ENCODE results near the gene EVX1.

GRCh38 chr7:27239387-27240014 lies 3.1 kb upstream of the EVX1 start:
- TF ChIP-seq CTCF (conservative IDR thresholded peaks at IDR 0.05; ENCODE audit: low read depth, low read length) = no peak
- no peak for TF ChIP-seq EZH2phosphoT487 (IDR thresholded peaks at IDR 0.05; ENCODE audit: borderline replicate concordance, low read length)

All from PC-3 (cell line).